HL-60/S4 treated with retinoic acid at 250 ng/mL for 4 days and 3 days (cell line): Measurements from ENCODE around the gene DCTN4.

Experiments
- in situ Hi-C: fragments of 300-500 bp; cut with MboI; formaldehyde crosslinking; loops from 2 replicates; pipeline ENCODE4 v1.7.0; 2022; ENCODE audit warnings: low sequenced_read_pairs

DCTN4 gene

GRCh38 chr5:150740992-150741391, 17.8 kb downstream of the DCTN4 start:
- in situ Hi-C loops, result no loop called here

GRCh38 chr5:150738862-150739261, 20.0 kb downstream of the DCTN4 start:
- in situ Hi-C loops, result no loop called here

GRCh38 chr5:150734579-150735384, 24.0 kb downstream of the DCTN4 start:
- in situ Hi-C loops, result no loop called here

GRCh38 chr5:150731669-150732242, 27.1 kb downstream of the DCTN4 start:
- in situ Hi-C loops, result no loop called here

- in situ Hi-C loops, result no loop called here
Observed at GRCh38 chr5:150729859-150730258, 29.0 kb downstream of the DCTN4 start.

GRCh38 chr5:150723845-150724244, 35.0 kb downstream of the DCTN4 start:
- in situ Hi-C loops, result no loop called here

- in situ Hi-C loops, result no loop called here
Observed at GRCh38 chr5:150710165-150710564, 48.7 kb downstream of the DCTN4 start.

GRCh38 chr5:150706776-150707390, 51.9 kb downstream of the DCTN4 start:
- in situ Hi-C loops, result no loop called here

- in situ Hi-C loops, result no loop called here
Observed at GRCh38 chr5:150703762-150704161, 55.1 kb downstream of the DCTN4 start.

- in situ Hi-C loops, result no loop called here
Observed at GRCh38 chr5:150700594-150701377, 58.0 kb downstream of the DCTN4 start, which contains the start of gene RBM22. TSS of gene RBM22 (minus strand) at chr5:150701062. CDS start at chr5:150700985, 77 bp downstream.

GRCh38 chr5:150700246-150700593, 58.6 kb downstream of the DCTN4 start:
- in situ Hi-C loops, result no loop called here

GRCh38 chr5:150694612-150695011, 64.2 kb downstream of the DCTN4 start:
- in situ Hi-C loops, result no loop called here

- in situ Hi-C loops, result no loop called here
Observed at GRCh38 chr5:150692276-150692675, 66.5 kb downstream of the DCTN4 start.

GRCh38 chr5:150690760-150691159, 68.1 kb downstream of the DCTN4 start:
- in situ Hi-C loops, result no loop called here

- in situ Hi-C loops, result no loop called here
Observed at GRCh38 chr5:150689120-150689519, 69.7 kb downstream of the DCTN4 start.

GRCh38 chr5:150676578-150676977, 82.2 kb downstream of the DCTN4 start:
- in situ Hi-C loops, result no loop called here

- in situ Hi-C loops, result no loop called here
Observed at GRCh38 chr5:150675069-150675468, 83.7 kb downstream of the DCTN4 start.

- in situ Hi-C loops, result no loop called here
Observed at GRCh38 chr5:150674341-150674821, 84.4 kb downstream of the DCTN4 start.

- in situ Hi-C loops, result no loop called here
Observed at GRCh38 chr5:150672884-150673275, 85.9 kb downstream of the DCTN4 start.

GRCh38 chr5:150672237-150672883, 86.5 kb downstream of the DCTN4 start:
- in situ Hi-C loops, result no loop called here
